Panc1 (cell line): ENCODE results near the gene PEX10. TPM values are rescaled to one million over a fixed set of nuclear protein-coding genes. Genes with fewer than 3 reads are reported as not detected.

Experiments used
- ATAC-seq: fragments of 200-7000 bp; cut with Tn5 transposase; 2 replicates; pipeline ENCODE4 v1.9.1; 2020; ENCODE audit warnings: mild to moderate bottlenecking, moderate library complexity
- BruUV-seq: library from RNA; stranded (reverse); fragments of 400-500 nt; replicated peaks from 2 replicates; lab custom pipeline; 2021; lab: Mats Ljungman, UMichigan
- CTCF ChIA-PET: fragments of 300-600 bp; sonication (Branson Sonifier 250); formaldehyde crosslinking; loops from one replicate; lab custom pipeline; 2022; ENCODE audit warnings: antibody characterized with exemption; lab: Charles Lee
- POLR2A ChIA-PET: fragments of 300-600 bp; sonication (Branson Sonifier 250); formaldehyde crosslinking; loops from one replicate; lab custom pipeline; 2022; ENCODE audit warnings: antibody characterized with exemption; lab: Charles Lee
- DNase-seq: peaks from one replicate; pipeline ENCODE4 v3.0.0-alpha.2; 2010; ENCODE audit warnings: low read depth, low spot score
- H3K27ac ChIP-seq: 2 replicates; pipeline ENCODE4 v1.5.1; 2011; ENCODE audit warnings: mild to moderate bottlenecking, low read length, inconsistent platforms
- H3K27me3 ChIP-seq: fragments of 200-500 bp; sonication (Bioruptor generic); 2 replicates; pipeline ENCODE4 v1.6.0; 2014; ENCODE audit warnings: low read length, inconsistent platforms; ENCODE audit not compliant: control insufficient read depth, insufficient read depth
- H3K36me3 ChIP-seq: fragments of 200-500 bp; sonication (Bioruptor generic); 2 replicates; pipeline ENCODE4 v1.5.1; 2014; ENCODE audit warnings: inconsistent platforms, mild to moderate bottlenecking, low read length, moderate library complexity; ENCODE audit not compliant: control insufficient read depth, insufficient read depth
- H3K4me1 ChIP-seq: 2 replicates; pipeline ENCODE4 v1.5.1; 2011; ENCODE audit warnings: inconsistent platforms, mild to moderate bottlenecking, low read length, moderate library complexity; ENCODE audit not compliant: control insufficient read depth, insufficient read depth
- H3K4me3 ChIP-seq, 2 experiments: 2 replicates each; pipeline ENCODE4 v1.5.1; 2011 to 2012; ENCODE audit warnings: low read depth in 2 of 2, low read length in 2 of 2, mild to moderate bottlenecking in 2 of 2, inconsistent platforms in 1 of 2, moderate library complexity in 1 of 2
- H3K9me3 ChIP-seq: fragments of 200-500 bp; sonication (Bioruptor generic); 2 replicates; pipeline ENCODE4 v1.5.1; 2014; ENCODE audit warnings: low read depth, mild to moderate bottlenecking, inconsistent platforms, low read length, moderate library complexity; ENCODE audit not compliant: control insufficient read depth, insufficient read depth
- POLR2AphosphoS5 ChIP-seq: IDR thresholded peaks from 2 replicates; pipeline ENCODE4 v1.6.1; 2012; ENCODE audit warnings: mild to moderate bottlenecking, low read depth, low read length, moderate library complexity
- SIN3A ChIP-seq: IDR thresholded peaks from 2 replicates; pipeline ENCODE4 v1.6.1; 2012; ENCODE audit warnings: low read depth, mild to moderate bottlenecking, low read length, moderate library complexity, borderline replicate concordance; ENCODE audit not compliant: insufficient read depth
- TCF7L2 ChIP-seq: IDR thresholded peaks from 2 replicates; pipeline ENCODE4 v1.6.1; 2011; ENCODE audit warnings: mild to moderate bottlenecking, low read depth, low read length, inconsistent platforms
- in situ Hi-C: cut with HindIII; loops from 2 replicates; pipeline ENCODE4 v1.10.0; 2016; ENCODE audit warnings: low sequenced_read_pairs, low pct_unique_long_range_greater_than_20kb
- intact Hi-C: fragments of 100-400 bp; cut with micrococcal nuclease; formaldehyde crosslinking; loops from one replicate; pipeline ENCODE4 v1.10.0; 2022; ENCODE audit not compliant: unreplicated experiment
- total RNA-seq: library from RNA; stranded (reverse); gene quantifications from one replicate; pipeline ENCODE4 v1.2.1, GENCODE V29; 2021; ENCODE audit not compliant: unreplicated experiment
- TF ChIP-seq, protein P1 (sequence below), 2 experiments: IDR thresholded peaks; 2 replicates each; pipeline ENCODE4 v1.6.1; 2011 to 2012; ENCODE audit warnings: low read depth in 2 of 2, control low read depth in 1 of 2, low read length in 1 of 2, mild to moderate bottlenecking in 1 of 2, moderate library complexity in 1 of 2; ENCODE audit not compliant: insufficient read depth in 1 of 2
- TF ChIP-seq, protein P2 (sequence below): fragments of 450-650 bp; IDR thresholded peaks from 2 replicates; pipeline ENCODE4 v1.5.1; 2017; ENCODE audit warnings: mild to moderate bottlenecking

The PEX10 gene
- total RNA-seq, 1 experiment from 2014 or later = 49.8 TPM

DNA sequence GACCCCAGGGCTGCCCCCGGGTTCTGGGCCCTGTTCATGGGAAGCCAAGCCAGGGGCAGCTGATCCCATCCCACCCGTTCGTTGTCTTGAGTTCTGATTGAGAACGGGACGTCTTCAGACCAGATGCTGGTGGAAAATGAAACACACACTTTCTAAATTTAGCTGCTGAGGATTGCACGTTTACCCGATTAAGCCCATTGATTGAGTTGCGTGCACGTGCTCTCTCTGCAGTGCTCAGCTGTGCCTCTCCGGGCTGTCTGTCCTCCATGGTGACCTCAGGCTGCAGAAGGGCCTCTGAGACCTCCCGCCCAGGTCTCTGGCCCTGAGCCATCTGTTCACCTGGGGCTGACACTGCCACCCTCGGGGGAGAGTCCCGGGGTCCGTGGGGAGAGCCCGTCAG lies 27.0 kb upstream of the PEX10 start:
- no peaks in the 10 kb centered on the region for H3K36me3 ChIP-seq
- no peak for TF ChIP-seq SIN3A
- TF ChIP-seq TCF7L2 = no peak
- no peak for TF ChIP-seq POLR2AphosphoS5
- TF ChIP-seq, protein P1, sequence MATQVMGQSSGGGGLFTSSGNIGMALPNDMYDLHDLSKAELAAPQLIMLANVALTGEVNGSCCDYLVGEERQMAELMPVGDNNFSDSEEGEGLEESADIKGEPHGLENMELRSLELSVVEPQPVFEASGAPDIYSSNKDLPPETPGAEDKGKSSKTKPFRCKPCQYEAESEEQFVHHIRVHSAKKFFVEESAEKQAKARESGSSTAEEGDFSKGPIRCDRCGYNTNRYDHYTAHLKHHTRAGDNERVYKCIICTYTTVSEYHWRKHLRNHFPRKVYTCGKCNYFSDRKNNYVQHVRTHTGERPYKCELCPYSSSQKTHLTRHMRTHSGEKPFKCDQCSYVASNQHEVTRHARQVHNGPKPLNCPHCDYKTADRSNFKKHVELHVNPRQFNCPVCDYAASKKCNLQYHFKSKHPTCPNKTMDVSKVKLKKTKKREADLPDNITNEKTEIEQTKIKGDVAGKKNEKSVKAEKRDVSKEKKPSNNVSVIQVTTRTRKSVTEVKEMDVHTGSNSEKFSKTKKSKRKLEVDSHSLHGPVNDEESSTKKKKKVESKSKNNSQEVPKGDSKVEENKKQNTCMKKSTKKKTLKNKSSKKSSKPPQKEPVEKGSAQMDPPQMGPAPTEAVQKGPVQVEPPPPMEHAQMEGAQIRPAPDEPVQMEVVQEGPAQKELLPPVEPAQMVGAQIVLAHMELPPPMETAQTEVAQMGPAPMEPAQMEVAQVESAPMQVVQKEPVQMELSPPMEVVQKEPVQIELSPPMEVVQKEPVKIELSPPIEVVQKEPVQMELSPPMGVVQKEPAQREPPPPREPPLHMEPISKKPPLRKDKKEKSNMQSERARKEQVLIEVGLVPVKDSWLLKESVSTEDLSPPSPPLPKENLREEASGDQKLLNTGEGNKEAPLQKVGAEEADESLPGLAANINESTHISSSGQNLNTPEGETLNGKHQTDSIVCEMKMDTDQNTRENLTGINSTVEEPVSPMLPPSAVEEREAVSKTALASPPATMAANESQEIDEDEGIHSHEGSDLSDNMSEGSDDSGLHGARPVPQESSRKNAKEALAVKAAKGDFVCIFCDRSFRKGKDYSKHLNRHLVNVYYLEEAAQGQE (IDR thresholded peaks at IDR 0.05; ENCODE audit: insufficient read depth in 1 of 2, low read depth in 2 of 2, low read length in 1 of 2) = no peak
- TF ChIP-seq, protein P2, sequence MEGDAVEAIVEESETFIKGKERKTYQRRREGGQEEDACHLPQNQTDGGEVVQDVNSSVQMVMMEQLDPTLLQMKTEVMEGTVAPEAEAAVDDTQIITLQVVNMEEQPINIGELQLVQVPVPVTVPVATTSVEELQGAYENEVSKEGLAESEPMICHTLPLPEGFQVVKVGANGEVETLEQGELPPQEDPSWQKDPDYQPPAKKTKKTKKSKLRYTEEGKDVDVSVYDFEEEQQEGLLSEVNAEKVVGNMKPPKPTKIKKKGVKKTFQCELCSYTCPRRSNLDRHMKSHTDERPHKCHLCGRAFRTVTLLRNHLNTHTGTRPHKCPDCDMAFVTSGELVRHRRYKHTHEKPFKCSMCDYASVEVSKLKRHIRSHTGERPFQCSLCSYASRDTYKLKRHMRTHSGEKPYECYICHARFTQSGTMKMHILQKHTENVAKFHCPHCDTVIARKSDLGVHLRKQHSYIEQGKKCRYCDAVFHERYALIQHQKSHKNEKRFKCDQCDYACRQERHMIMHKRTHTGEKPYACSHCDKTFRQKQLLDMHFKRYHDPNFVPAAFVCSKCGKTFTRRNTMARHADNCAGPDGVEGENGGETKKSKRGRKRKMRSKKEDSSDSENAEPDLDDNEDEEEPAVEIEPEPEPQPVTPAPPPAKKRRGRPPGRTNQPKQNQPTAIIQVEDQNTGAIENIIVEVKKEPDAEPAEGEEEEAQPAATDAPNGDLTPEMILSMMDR = no peak
- ChIA-PET CTCF (no interaction called here), POLR2A (interaction anchor here (0.7 kb wide), 1 partner anchor 30 kb away, joined by 7 read pairs; no protein-coding TSS in a partner anchor)
- no peaks in the 10 kb centered on the region for H3K27me3 ChIP-seq
- peaks cover 18% of the 10 kb centered on the region for H3K4me1 ChIP-seq
- intact Hi-C loops (no loop called here), in situ Hi-C loops (no loop called here)
- no TSS peak for BruUV-seq
- no peak overlapping the region for H3K27ac ChIP-seq
- no peak for DNase-seq
- no peaks in the 10 kb centered on the region for H3K9me3 ChIP-seq
- no peak for ATAC-seq
- no peak overlapping the region for H3K4me3 ChIP-seq

DNA sequence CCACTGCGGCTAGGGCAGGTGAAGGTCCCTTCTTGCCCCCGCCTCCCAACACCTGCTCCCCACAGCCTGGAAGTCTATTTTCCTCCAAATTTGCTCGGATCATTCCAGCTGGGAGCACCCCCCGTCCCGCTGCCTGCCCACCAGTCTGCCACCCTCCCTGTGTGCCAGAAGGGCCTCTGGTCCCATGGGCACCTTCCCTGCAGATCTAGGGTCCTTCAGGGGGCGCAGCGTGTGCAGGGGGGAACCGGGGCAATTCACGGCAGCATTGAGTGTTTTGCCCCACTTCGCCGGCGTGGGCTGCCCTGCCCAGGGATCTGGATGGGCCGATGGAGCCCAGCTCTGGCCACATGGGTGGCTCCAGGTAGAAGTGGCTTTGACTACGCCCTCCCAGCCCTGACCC lies 26.3 kb upstream of the PEX10 start:
- no peak for TF ChIP-seq POLR2AphosphoS5
- TF ChIP-seq SIN3A = no peak
- TF ChIP-seq TCF7L2 = no peak
- TF ChIP-seq, protein P1 (IDR thresholded peaks at IDR 0.05; ENCODE audit: insufficient read depth in 1 of 2, low read depth in 2 of 2, low read length in 1 of 2) = no peak
- TF ChIP-seq, protein P2 = no peak
- no TSS peak for BruUV-seq
- no peak for DNase-seq
- H3K36me3 ChIP-seq = no peaks in the 10 kb centered on the region
- H3K27me3 ChIP-seq = no peaks in the 10 kb centered on the region
- no peak for ATAC-seq
- H3K27ac ChIP-seq = no peak overlapping the region
- CTCF ChIA-PET = no interaction called here
- H3K4me3 ChIP-seq = no peak overlapping the region
- H3K4me1 ChIP-seq = peaks cover 18% of the 10 kb centered on the region
- H3K9me3 ChIP-seq = no peaks in the 10 kb centered on the region
- intact Hi-C loops = no loop called here
- in situ Hi-C loops = no loop called here
- POLR2A ChIA-PET = no interaction called here
